Smooth muscle cell of the brain vasculature (primary cell): ENCODE results near the gene TASOR2.

Experiments
- DNase-seq: peaks from one replicate; pipeline ENCODE4 v3.0.0-alpha.2; 2012; ENCODE audit warnings: low read depth, low spot score

Gene TASOR2

GRCh38 chr10:5684318-5684970 is at the start of gene TASOR2:
TASOR2 (plus strand) TSS chr10:5684838; CDS start chr10:5720643, 35,805 bp downstream.
- DNase-seq: peak; percentile 95

GRCh38 chr10:5634918-5635317 is 49.7 kb upstream of the TASOR2 start:
- no peak for DNase-seq

- DNase-seq: no peak
Observed at GRCh38 chr10:5638494-5638893, 46.1 kb upstream of the TASOR2 start.

- DNase-seq: no peak
Observed at GRCh38 chr10:5639066-5639465, 45.6 kb upstream of the TASOR2 start.

- no peak for DNase-seq
Observed at GRCh38 chr10:5640036-5640435, 44.6 kb upstream of the TASOR2 start.

- no peak for DNase-seq
Observed at GRCh38 chr10:5640501-5640900, 44.1 kb upstream of the TASOR2 start.

- DNase-seq: no peak
Observed at GRCh38 chr10:5641501-5641900, 43.1 kb upstream of the TASOR2 start.

GRCh38 chr10:5643346-5644067 is 41.1 kb upstream of the TASOR2 start:
- no peak for DNase-seq

- no peak for DNase-seq
Observed at GRCh38 chr10:5644930-5645329, 39.7 kb upstream of the TASOR2 start.

- no peak for DNase-seq
Observed at GRCh38 chr10:5645375-5645774, 39.3 kb upstream of the TASOR2 start.

- no peak for DNase-seq
Observed at GRCh38 chr10:5645944-5646617, 38.6 kb upstream of the TASOR2 start.

- DNase-seq: no peak
Observed at GRCh38 chr10:5647507-5648240, 37.0 kb upstream of the TASOR2 start.

GRCh38 chr10:5648494-5649457 is 35.9 kb upstream of the TASOR2 start:
- no peak for DNase-seq

GRCh38 chr10:5649746-5650145 is 34.9 kb upstream of the TASOR2 start:
- no peak for DNase-seq

GRCh38 chr10:5650664-5651387 is 33.8 kb upstream of the TASOR2 start:
- no peak for DNase-seq

GRCh38 chr10:5651388-5651764 is 33.3 kb upstream of the TASOR2 start:
- no peak for DNase-seq

GRCh38 chr10:5652746-5653145 is 31.9 kb upstream of the TASOR2 start:
- DNase-seq: no peak

- DNase-seq: no peak
Observed at GRCh38 chr10:5654218-5654755, 30.4 kb upstream of the TASOR2 start.

- DNase-seq: no peak
Observed at GRCh38 chr10:5655121-5655520, 29.5 kb upstream of the TASOR2 start.
